H1 (cell line): Measurements from ENCODE around the gene CCT6A. TPM values are rescaled to one million over a fixed set of nuclear protein-coding genes. Genes with fewer than 3 reads are reported as not detected.
"Not testable (repeated sequence)": the region's sequence is repeated elsewhere in the genome, so short reads cannot be mapped to it uniquely, and the experiment has no call there.

Experiments used
- CTCF ChIA-PET: fragments of 300-600 bp; sonication (Branson Sonifier 250); formaldehyde crosslinking; loops from one replicate; lab custom pipeline; 2021; ENCODE audit not compliant: partially characterized antibody; lab: Charles Lee
- POLR2A ChIA-PET: fragments of 300-600 bp; sonication (Branson Sonifier 250); formaldehyde crosslinking; loops from one replicate; lab custom pipeline; 2021; ENCODE audit warnings: inconsistent platforms; ENCODE audit not compliant: partially characterized antibody; lab: Charles Lee
- DNase-seq, 2 experiments: peaks; one replicate each; pipeline versions ENCODE4 v3.0.0 to v3.0.0-alpha.2; 2010 to 2022; ENCODE audit warnings: low spot score in 2 of 2, low read depth in 1 of 2, mixed read lengths in 1 of 2
- FAIRE-seq: peaks from 2 replicates; lab custom pipeline; 2011; peaks lifted over from hg19 to GRCh38; lab: Jason Lieb, UNC
- H2AFZ ChIP-seq: 2 replicates; pipeline ENCODE4 v1.8.1; 2012; ENCODE audit warnings: low read length, inconsistent platforms
- H2AK5ac ChIP-seq: 2 replicates; pipeline ENCODE4 v1.6.1; 2013; ENCODE audit warnings: low read depth, low read length
- H2BK120ac ChIP-seq: replicated peaks from 2 replicates; pipeline ENCODE3; 2013; ENCODE audit warnings: low read depth, low read length, inconsistent platforms
- H2BK12ac ChIP-seq: 2 replicates; pipeline ENCODE4 v1.6.1; 2013; ENCODE audit warnings: low read depth, low read length
- H2BK15ac ChIP-seq: 2 replicates; pipeline ENCODE4 v1.6.1; 2013; ENCODE audit warnings: low read length
- H2BK20ac ChIP-seq: 2 replicates; pipeline ENCODE4 v1.6.1; 2013; ENCODE audit warnings: low read length
- H2BK5ac ChIP-seq: 2 replicates; pipeline ENCODE4 v1.6.1; 2013; ENCODE audit warnings: low read depth, low read length
- H3K14ac ChIP-seq: 2 replicates; pipeline ENCODE4 v1.6.1; 2013; ENCODE audit warnings: inconsistent platforms; ENCODE audit not compliant: insufficient read length
- H3K18ac ChIP-seq: 2 replicates; pipeline ENCODE4 v1.6.1; 2013; ENCODE audit warnings: low read length; ENCODE audit errors: extremely low read depth
- H3K23ac ChIP-seq: 2 replicates; pipeline ENCODE4 v1.6.1; 2013; ENCODE audit warnings: inconsistent platforms; ENCODE audit not compliant: insufficient read length
- H3K23me2 ChIP-seq: 2 replicates; pipeline ENCODE4 v1.6.1; 2013; ENCODE audit warnings: low read depth, low read length
- H3K27ac ChIP-seq: 2 replicates; pipeline ENCODE4 v1.6.1; 2011; ENCODE audit warnings: low read depth, low read length, inconsistent platforms
- H3K27me3 ChIP-seq, 4 experiments: replicated peaks in 1 of 4; 1 replicate in 1 of 4; 2 replicates in 3 of 4; pipeline versions ENCODE4 v1.6.1 to v1.8.1; 2011 to 2013; ENCODE audit warnings: low read length in 3 of 4, mild to moderate bottlenecking in 3 of 4, inconsistent platforms in 2 of 4, mixed read lengths in 2 of 4, moderate library complexity in 1 of 4; ENCODE audit not compliant: control insufficient read depth in 3 of 4, insufficient read depth in 3 of 4; ENCODE audit errors: extremely low read depth in 1 of 4
- H3K36me3 ChIP-seq, 4 experiments: 2 replicates each; pipeline versions ENCODE4 v1.6.1 to v1.8.1; 2011 to 2013; ENCODE audit warnings: mild to moderate bottlenecking in 4 of 4, low read length in 3 of 4, moderate library complexity in 2 of 4, control low read depth in 1 of 4, inconsistent platforms in 1 of 4; ENCODE audit not compliant: insufficient read depth in 4 of 4, control insufficient read depth in 2 of 4
- H3K4ac ChIP-seq: replicated peaks from 2 replicates; pipeline ENCODE3; 2013; ENCODE audit warnings: low read length, low read depth, mixed read lengths, inconsistent platforms; ENCODE audit not compliant: insufficient read length
- H3K4me1 ChIP-seq, 4 experiments: replicated peaks in 1 of 4; 1 replicate in 1 of 4; 2 replicates in 3 of 4; pipeline versions ENCODE4 v1.6.1 to v1.8.1; 2011 to 2013; ENCODE audit warnings: low read length in 3 of 4, inconsistent platforms in 2 of 4, mixed read lengths in 1 of 4; ENCODE audit not compliant: insufficient read depth in 4 of 4, control insufficient read depth in 3 of 4
- H3K4me2 ChIP-seq, 2 experiments: 2 replicates each; pipeline versions ENCODE4 v1.6.1 to v1.8.1; 2011 to 2013; ENCODE audit warnings: low read depth in 2 of 2, low read length in 2 of 2, control low read depth in 1 of 2, inconsistent platforms in 1 of 2, mild to moderate bottlenecking in 1 of 2; ENCODE audit not compliant: insufficient read depth in 1 of 2
- H3K4me3 ChIP-seq, 4 experiments: fragments of 200-600, 300-600 bp in 1 of 4; sonication (generic), shearing (Covaris generic), sonication (Bioruptor Twin) in 1 of 4; 2 replicates each; pipeline versions ENCODE4 v1.5.1 to v1.8.1; 2011 to 2016; ENCODE audit warnings: low read length in 4 of 4, low read depth in 3 of 4, control low read depth in 2 of 4, inconsistent platforms in 2 of 4, mild to moderate bottlenecking in 2 of 4, mixed read lengths in 1 of 4, moderate library complexity in 1 of 4; ENCODE audit not compliant: insufficient read depth in 2 of 4; ENCODE audit errors: extremely low read depth in 1 of 4
- H3K56ac ChIP-seq: replicated peaks from 2 replicates; pipeline ENCODE3; 2013; ENCODE audit warnings: low read depth, mild to moderate bottlenecking, mixed read lengths, low read length, inconsistent platforms; ENCODE audit not compliant: insufficient read length
- H3K79me1 ChIP-seq: 2 replicates; pipeline ENCODE4 v1.6.1; 2013; ENCODE audit warnings: low read depth, low read length, control low read depth
- H3K79me2 ChIP-seq, 2 experiments: 2 replicates each; pipeline versions ENCODE4 v1.6.1 to v1.8.1; 2012 to 2013; ENCODE audit warnings: low read length in 2 of 2, mild to moderate bottlenecking in 2 of 2, inconsistent platforms in 1 of 2; ENCODE audit not compliant: insufficient read depth in 2 of 2, control insufficient read depth in 1 of 2
- H3K9ac ChIP-seq, 4 experiments: replicated peaks in 1 of 4; 1 replicate in 1 of 4; 2 replicates in 3 of 4; pipeline versions ENCODE4 v1.6.1 to v1.8.1; 2011 to 2013; ENCODE audit warnings: low read depth in 3 of 4, low read length in 3 of 4, control low read depth in 2 of 4, mild to moderate bottlenecking in 2 of 4, moderate library complexity in 2 of 4, inconsistent platforms in 1 of 4; ENCODE audit errors: extremely low read depth in 1 of 4
- H3K9me3 ChIP-seq, 2 experiments: 2 replicates each; pipeline versions ENCODE4 v1.6.1 to v1.8.1; 2012 to 2013; ENCODE audit warnings: mild to moderate bottlenecking in 2 of 2, moderate library complexity in 2 of 2, control low read depth in 1 of 2, inconsistent platforms in 1 of 2, low read depth in 1 of 2, low read length in 1 of 2, mixed read lengths in 1 of 2; ENCODE audit not compliant: insufficient read depth in 2 of 2
- H4K20me1 ChIP-seq, 2 experiments: replicated peaks in 1 of 2; 2 replicates each; pipeline versions ENCODE3 to v1.8.1; 2011 to 2013; ENCODE audit warnings: inconsistent platforms in 2 of 2, low read length in 2 of 2, mild to moderate bottlenecking in 1 of 2; ENCODE audit not compliant: insufficient read depth in 2 of 2, control insufficient read depth in 1 of 2
- H4K5ac ChIP-seq: 2 replicates; pipeline ENCODE4 v1.6.1; 2013; ENCODE audit warnings: low read length, low read depth, mixed read lengths, inconsistent platforms; ENCODE audit not compliant: insufficient read length
- H4K8ac ChIP-seq: 2 replicates; pipeline ENCODE4 v1.8.0; 2013; ENCODE audit warnings: mild to moderate bottlenecking, moderate library complexity, low read length, inconsistent platforms; ENCODE audit not compliant: insufficient read depth; ENCODE audit errors: extremely low read depth
- H4K91ac ChIP-seq: replicated peaks from 2 replicates; pipeline ENCODE3; 2013; ENCODE audit warnings: low read length, mixed read lengths, inconsistent platforms; ENCODE audit not compliant: insufficient read length
- WGBS, 2 experiments: shearing (Covaris generic) in 1 of 2; methylation state at CpG; one replicate each; pipeline versions ENCODE4 v1.1.6 to v1.1.7; 2013 to 2015; ENCODE audit warnings: low lambda C conversion rate in 2 of 2, mixed read lengths in 2 of 2, inconsistent platforms in 1 of 2, low coverage in 1 of 2, missing lambda C conversion rate in 1 of 2; ENCODE audit not compliant: insufficient replicate concordance in 2 of 2, insufficient coverage in 1 of 2, insufficient read length in 1 of 2; ENCODE audit errors: extremely low coverage in 1 of 2, missing lambda C conversion rate in 1 of 2; 5-methylcytosine and 5-hydroxymethylcytosine counted together
- polyA plus RNA-seq, 7 experiments: library from polyadenylated mRNA; depleted of rRNA in 3 of 7; stranded (reverse) in 5 of 7; unstranded in 2 of 7; fragments of >200 nt in 5 of 7; fragments of 200-250 nt in 2 of 7; gene quantifications; 1 replicate in 5 of 7; 2 replicates in 1 of 7; 4 replicates in 1 of 7; pipeline versions ENCODE4 v1.2.1 to v1.2.3, GENCODE V29; 2011 to 2013; ENCODE audit warnings: missing spikeins in 2 of 7, mixed read lengths in 2 of 7
- total RNA-seq: library from RNA; stranded (reverse); fragmentation: NEBNext Ultra II Directional; extraction: Animal tissue kit (Norgen Biotek cat#: 25700); gene quantifications from 2 replicates; pipeline ENCODE4 v1.2.1, GENCODE V29; 2021

CCT6A gene
- total and polyA plus RNA-seq, 2 of the 8 experiments (the other 6 are each of a cell fraction or from before 2014, with no cell fraction given) = 201 to 272 TPM

DNA sequence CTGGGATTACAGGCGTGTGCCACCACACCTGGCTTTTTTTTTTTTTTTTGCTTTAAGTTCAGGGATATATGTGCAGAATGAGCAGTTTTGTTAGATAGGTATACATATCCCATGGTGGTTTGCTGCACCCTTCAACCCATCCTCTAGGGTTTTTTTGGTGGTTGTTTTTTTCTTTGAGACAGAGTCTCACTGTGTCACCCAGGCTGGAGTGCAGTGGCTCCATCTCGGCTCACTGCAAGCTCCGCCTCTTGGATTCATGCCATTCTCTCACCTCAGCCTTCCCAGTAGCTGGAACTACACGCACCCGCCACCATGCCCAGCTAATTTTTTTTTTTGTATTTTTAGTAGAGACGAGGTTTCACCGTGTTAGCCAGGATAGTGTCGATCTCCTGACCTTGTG, 2.8 kb upstream of the CCT6A start:
- H4K91ac ChIP-seq, H3K9me3 ChIP-seq, H4K5ac ChIP-seq, H2BK15ac ChIP-seq, H4K20me1 ChIP-seq, FAIRE-seq, H3K9ac ChIP-seq, H3K4me2 ChIP-seq, H2AFZ ChIP-seq, H3K27me3 ChIP-seq, H2BK12ac ChIP-seq, H3K4me3 ChIP-seq, H2BK120ac ChIP-seq, H3K23ac ChIP-seq, H2AK5ac ChIP-seq, H3K14ac ChIP-seq, H2BK5ac ChIP-seq, H3K79me1 ChIP-seq, H3K27ac ChIP-seq, H3K56ac ChIP-seq, H3K4ac ChIP-seq, H4K8ac ChIP-seq, H3K23me2 ChIP-seq, H3K18ac ChIP-seq, H2BK20ac ChIP-seq, DNase-seq: not testable (repeated sequence)
- POLR2A ChIA-PET = interaction anchor here (0.6 to 44.4 kb wide), 4 partner anchors 9 to 94 kb away, joined by 3 to 869 read pairs (median 5); partner anchors contain the start of gene SUMF2
- CTCF ChIA-PET = interaction anchor here (0.7 kb wide), 1 partner anchor 15 kb away, joined by 3 read pairs; no protein-coding TSS in a partner anchor
- H3K4me1 ChIP-seq = peaks cover 0 to 11% (median 1%) of the 10 kb centered on the region in 4 experiments; a peak in 6 of 7 replicates
- peaks cover 4 to 13% (median 6%) of the 10 kb centered on the region in 4 experiments; a peak in 7 of 8 replicates for H3K36me3 ChIP-seq
- 85% methylated on average over 8 of the region's 8 CpGs; no CpG with 5 or more reads in 1 of the 2 experiments for WGBS, 2 experiments
- peaks cover 7 to 40% of the 10 kb centered on the region in 2 experiments for H3K79me2 ChIP-seq
